CD4-positive, alpha-beta T cell (primary cell): ENCODE results near the gene THADA. TPM values are rescaled to one million over a fixed set of nuclear protein-coding genes. Genes with fewer than 3 reads are reported as not detected.

Source experiments
- ATAC-seq: fragments of 200-7000 bp; cut with Tn5 transposase; one replicate; pipeline ENCODE4 v1.10.0; 2022; ENCODE audit warnings: mild to moderate bottlenecking; ENCODE audit not compliant: poor library complexity
- CTCF ChIA-PET: fragments of 350-600 bp; sonication (Branson Sonifier 250); formaldehyde crosslinking; loops from one replicate; lab custom pipeline; 2021; ENCODE audit warnings: antibody characterized with exemption, inconsistent platforms; lab: Charles Lee
- POLR2A ChIA-PET: fragments of 350-600 bp; sonication (Branson Sonifier 250); formaldehyde crosslinking; loops from one replicate; lab custom pipeline; 2021; ENCODE audit warnings: antibody characterized with exemption, inconsistent platforms; lab: Charles Lee
- DNase-seq, 14 experiments: peaks; one replicate each; pipeline ENCODE4 v3.0.0-alpha.2; 2013 to 2020; ENCODE audit warnings: mixed read lengths in 2 of 14
- H3K27ac ChIP-seq, 2 donors: one replicate each; pipeline versions ENCODE4 v1.5.1 to v1.7.0; 2013; ENCODE audit warnings: low read length in 2 of 2, low read depth in 1 of 2, mild to moderate bottlenecking in 1 of 2
- H3K27me3 ChIP-seq, 2 experiments: 1 replicate in 1 of 2; 2 replicates in 1 of 2; pipeline versions ENCODE4 v1.6.1 to v1.7.0; 2013; ENCODE audit warnings: low read length in 2 of 2, control low read depth in 1 of 2, mild to moderate bottlenecking in 1 of 2, moderate library complexity in 1 of 2; ENCODE audit not compliant: insufficient read depth in 2 of 2, control insufficient read depth in 1 of 2
- H3K36me3 ChIP-seq: one replicate; pipeline ENCODE4 v1.6.1; 2013; ENCODE audit warnings: low read length, control low read depth; ENCODE audit not compliant: insufficient read depth
- H3K4me1 ChIP-seq: one replicate; pipeline ENCODE4 v1.6.1; 2013; ENCODE audit warnings: low read length, control low read depth; ENCODE audit not compliant: insufficient read depth
- H3K4me3 ChIP-seq: one replicate; pipeline ENCODE4 v1.5.1; 2013; ENCODE audit warnings: mild to moderate bottlenecking, low read length, moderate library complexity
- H3K9me3 ChIP-seq, 2 experiments: 1 replicate in 1 of 2; 2 replicates in 1 of 2; pipeline versions ENCODE4 v1.6.1 to v1.7.0; 2013; ENCODE audit warnings: low read length in 2 of 2, mild to moderate bottlenecking in 2 of 2, control low read depth in 1 of 2, moderate library complexity in 1 of 2; ENCODE audit not compliant: control insufficient read depth in 1 of 2, insufficient read depth in 1 of 2
- H3K27ac Mint-ChIP-seq: one replicate; pipeline ENCODE4 v1.8.0; 2020; ENCODE audit warnings: mixed read lengths
- H3K27me3 Mint-ChIP-seq: one replicate; pipeline ENCODE4 v1.8.0; 2021; ENCODE audit warnings: mixed read lengths
- H3K36me3 Mint-ChIP-seq: one replicate; pipeline ENCODE4 v1.8.0; 2021; ENCODE audit warnings: low read depth, mixed read lengths
- H3K4me1 Mint-ChIP-seq: one replicate; pipeline ENCODE4 v1.8.0; 2021; ENCODE audit warnings: low read depth, mixed read lengths
- H3K4me3 Mint-ChIP-seq: one replicate; pipeline ENCODE4 v1.8.0; 2020; ENCODE audit warnings: mild to moderate bottlenecking, mixed read lengths
- H3K9me3 Mint-ChIP-seq: one replicate; pipeline ENCODE4 v1.8.0; 2020; ENCODE audit warnings: mixed read lengths
- CTCF ChIP-seq: fragments of 200-600 bp; IDR thresholded peaks from one replicate; pipeline ENCODE4 v1.8.0; 2022; ENCODE audit warnings: antibody characterized with exemption, mild to moderate bottlenecking
- intact Hi-C, 2 experiments: fragments of 100-400 bp; cut with DNase I in 1 of 2; cut with micrococcal nuclease in 1 of 2; formaldehyde crosslinking; loops; one replicate each; pipeline versions ENCODE4 v1.15.1 to v1.9.0; 2023 to 2025; cut with DNase I, micrococcal nuclease
- total RNA-seq, 174 experiments: library from RNA in 2 of 174; stranded (reverse) in 2 of 174; gene quantifications; one replicate each; pipeline ENCODE4 v1.2.3 and lab custom pipeline; 2021 to 2026

Gene THADA
- total RNA-seq, 2 experiments from 2014 or later: 29.3 to 32.9 TPM

- Mint-ChIP-seq H3K36me3 (peaks cover 16% of the 10 kb centered on the region), H3K9me3 (no peaks in the 10 kb centered on the region), H3K27ac (no peak overlapping the region), H3K4me3 (no peak overlapping the region), H3K27me3 (no peaks in the 10 kb centered on the region), H3K4me1 (no peaks in the 10 kb centered on the region)
- POLR2A ChIA-PET: no interaction called here
- H3K4me1 ChIP-seq: no peaks in the 10 kb centered on the region
- ATAC-seq (no peak), DNase-seq (no peak)
- H3K9me3 ChIP-seq: no peaks in the 10 kb centered on the region
- peaks cover 3% of the 10 kb centered on the region for H3K36me3 ChIP-seq
- no peak overlapping the region for H3K4me3 ChIP-seq
- TF ChIP-seq CTCF: no peak
- no peaks in the 10 kb centered on the region for H3K27me3 ChIP-seq
- H3K27ac ChIP-seq: no peak overlapping the region
- intact Hi-C loops: no loop called here
- CTCF ChIA-PET: interaction anchor here (0.7 kb wide), 2 partner anchors 16 to 264 kb away, joined by 3 read pairs; no protein-coding TSS in a partner anchor
These were observed 223.3 kb downstream of the THADA start for GRCh38 chr2:43372416-43373081.

- ChIA-PET POLR2A (no interaction called here), CTCF (no interaction called here)
- H3K36me3 ChIP-seq: no peaks in the 10 kb centered on the region
- no peak for DNase-seq
- Mint-ChIP-seq H3K27ac (no peak overlapping the region), H3K27me3 (no peaks in the 10 kb centered on the region), H3K9me3 (no peaks in the 10 kb centered on the region), H3K4me3 (no peak overlapping the region), H3K4me1 (no peaks in the 10 kb centered on the region), H3K36me3 (peaks cover 5% of the 10 kb centered on the region)
- H3K27me3 ChIP-seq: no peaks in the 10 kb centered on the region
- intact Hi-C loops: no loop called here
- H3K9me3 ChIP-seq: no peaks in the 10 kb centered on the region
- no peak overlapping the region for H3K4me3 ChIP-seq
- no peaks in the 10 kb centered on the region for H3K4me1 ChIP-seq
- H3K27ac ChIP-seq: no peak overlapping the region
- TF ChIP-seq CTCF: no peak
- no peak for ATAC-seq
These were observed 225.1 kb downstream of the THADA start for GRCh38 chr2:43370705-43371104.

GRCh38 chr2:43370146-43370545 is 225.7 kb downstream of the THADA start:
- Histone ChIP-seq H3K27ac (no peak overlapping the region), H3K4me3 (no peak overlapping the region), H3K4me1 (no peaks in the 10 kb centered on the region), H3K36me3 (no peaks in the 10 kb centered on the region), H3K9me3 (no peaks in the 10 kb centered on the region), H3K27me3 (no peaks in the 10 kb centered on the region)
- no peak for TF ChIP-seq CTCF
- DNase-seq: no peak
- H3K36me3 Mint-ChIP-seq: peaks cover 5% of the 10 kb centered on the region
- no peaks in the 10 kb centered on the region for H3K4me1 Mint-ChIP-seq
- CTCF ChIA-PET: no interaction called here
- no peaks in the 10 kb centered on the region for H3K27me3 Mint-ChIP-seq
- H3K4me3 Mint-ChIP-seq: no peak overlapping the region
- H3K27ac Mint-ChIP-seq: no peak overlapping the region
- no peak for ATAC-seq
- intact Hi-C loops: no loop called here
- H3K9me3 Mint-ChIP-seq: no peaks in the 10 kb centered on the region
- POLR2A ChIA-PET: no interaction called here
